HG02840 (cell line): ENCODE measurements around the gene KRTAP5-4.
"Not testable (repeated sequence)": the region's sequence is repeated elsewhere in the genome, so short reads cannot be mapped to it uniquely, and the experiment has no call there.

Source experiments
- ATAC-seq: cut with Tn5 transposase; IDR thresholded peaks from one replicate; pipeline ENCODE4 v1.9.1; 2021; ENCODE audit warnings: mild to moderate bottlenecking, moderate library complexity, moderate number of reproducible peaks; ENCODE audit not compliant: unreplicated experiment, low FRiP score

KRTAP5-4 gene

GRCh38 chr11:1622086-1622485, at the start of gene KRTAP5-4:
KRTAP5-4 (minus strand) TSS chr11:1622138; CDS start chr11:1622093, 45 bp downstream.
- ATAC-seq: no peak

GRCh38 chr11:1671658-1672057, 49.7 kb upstream of the KRTAP5-4 start:
- no peak for ATAC-seq

- no peak for ATAC-seq
Measured at GRCh38 chr11:1670905-1671371, 49.0 kb upstream of the KRTAP5-4 start.

- ATAC-seq: not testable (repeated sequence)
Measured at GRCh38 chr11:1670457-1670856, 48.5 kb upstream of the KRTAP5-4 start.

GRCh38 chr11:1669546-1670218, 47.7 kb upstream of the KRTAP5-4 start:
- no peak for ATAC-seq

GRCh38 chr11:1668911-1669473, 47.1 kb upstream of the KRTAP5-4 start:
- no peak for ATAC-seq

- no peak for ATAC-seq
Measured at GRCh38 chr11:1667906-1668305, 46.0 kb upstream of the KRTAP5-4 start.

- no peak for ATAC-seq
Measured at GRCh38 chr11:1667121-1667850, 45.3 kb upstream of the KRTAP5-4 start.

- ATAC-seq: no peak
Measured at GRCh38 chr11:1665313-1665712, 43.4 kb upstream of the KRTAP5-4 start.

GRCh38 chr11:1662699-1663283, 40.9 kb upstream of the KRTAP5-4 start:
- not testable (repeated sequence) for ATAC-seq

- not testable (repeated sequence) for ATAC-seq
Measured at GRCh38 chr11:1661454-1662269, 39.7 kb upstream of the KRTAP5-4 start.

- ATAC-seq: no peak
Measured at GRCh38 chr11:1660111-1660867, 38.4 kb upstream of the KRTAP5-4 start.

GRCh38 chr11:1659506-1659905, 37.6 kb upstream of the KRTAP5-4 start:
- no peak for ATAC-seq

- ATAC-seq: no peak
Measured at GRCh38 chr11:1656670-1657069, 34.7 kb upstream of the KRTAP5-4 start.

- no peak for ATAC-seq
Measured at GRCh38 chr11:1656061-1656441, 34.1 kb upstream of the KRTAP5-4 start.

GRCh38 chr11:1655168-1656060, 33.5 kb upstream of the KRTAP5-4 start:
- no peak for ATAC-seq

- no peak for ATAC-seq
Measured at GRCh38 chr11:1654388-1655167, 32.6 kb upstream of the KRTAP5-4 start.
